NB4 (cell line): ENCODE measurements around the gene SRPK1.

Experiments
- CTCF ChIP-seq: IDR thresholded peaks from one replicate; pipeline ENCODE4 v1.5.1; 2012; ENCODE audit warnings: low read depth, low read length
- POLR2A ChIP-seq: IDR thresholded peaks from 2 replicates; pipeline ENCODE4 v1.6.1; 2011; ENCODE audit warnings: mild to moderate bottlenecking; ENCODE audit not compliant: insufficient read length; ENCODE audit errors: extremely low read depth

GRCh38 chr6:35817515-35817914 lies 103.4 kb downstream of the SRPK1 start:
- no peak for TF ChIP-seq CTCF
- no peak for TF ChIP-seq POLR2A
